ENCODE measurements around the gene TMEM158.

DNA sequence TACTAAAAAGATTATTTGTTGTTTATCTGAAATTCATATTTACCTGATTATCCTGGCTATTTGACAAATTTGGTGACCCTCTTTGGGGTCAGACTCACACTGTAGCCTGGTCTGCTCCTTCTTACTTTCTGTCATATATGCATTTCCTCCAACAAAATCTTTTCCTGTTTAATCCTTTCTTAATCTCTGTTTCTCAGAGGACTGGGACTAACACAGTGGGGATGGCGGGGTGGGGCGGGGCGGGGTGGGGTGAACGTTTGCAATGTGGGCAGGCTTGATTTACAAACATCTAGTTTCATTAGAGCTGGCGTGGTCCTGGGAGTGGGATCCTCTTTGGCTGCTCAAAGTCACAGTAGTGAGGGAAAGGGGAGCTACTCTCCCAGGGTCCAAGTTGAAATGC, 44.6 kb downstream of the TMEM158 start:
- TF ChIP-seq CTCF (conservative IDR thresholded peaks at IDR 0.05) (no peak), EZH2 (IDR thresholded peaks at IDR 0.05; ENCODE audit: low read depth) (no peak)

Measured in PC-9 (cell line).